Suppressor macrophage treated with lipopolysaccharide for 1 hour (primary cell): ENCODE measurements around the gene PRPF18.

ENCODE experiments used
- DNase-seq, 3 donors: peaks; one replicate each; pipeline ENCODE4 v3.0.0-alpha.2; 2020 to 2022

PRPF18 gene

DNA sequence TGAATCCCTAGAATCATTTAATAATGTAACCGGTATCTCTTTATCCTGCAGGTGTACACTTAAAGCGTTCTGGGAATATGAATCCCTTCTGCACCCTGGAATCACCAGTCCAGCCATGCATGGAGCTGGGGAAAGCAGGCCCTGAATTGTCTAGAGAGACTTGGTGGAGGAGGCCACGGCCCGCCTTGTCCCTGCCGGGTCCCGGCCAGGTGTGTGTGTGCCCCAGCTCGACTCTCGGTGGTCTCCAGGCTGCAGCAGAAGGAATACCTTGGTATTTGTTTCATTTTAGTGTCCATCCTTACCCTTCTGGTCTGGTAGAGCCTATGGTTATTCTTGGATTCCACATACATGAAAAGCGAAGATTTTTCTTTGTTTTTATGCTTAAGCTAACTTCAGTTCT lies 58.1 kb downstream of the PRPF18 start:
- no peak for DNase-seq

DNA sequence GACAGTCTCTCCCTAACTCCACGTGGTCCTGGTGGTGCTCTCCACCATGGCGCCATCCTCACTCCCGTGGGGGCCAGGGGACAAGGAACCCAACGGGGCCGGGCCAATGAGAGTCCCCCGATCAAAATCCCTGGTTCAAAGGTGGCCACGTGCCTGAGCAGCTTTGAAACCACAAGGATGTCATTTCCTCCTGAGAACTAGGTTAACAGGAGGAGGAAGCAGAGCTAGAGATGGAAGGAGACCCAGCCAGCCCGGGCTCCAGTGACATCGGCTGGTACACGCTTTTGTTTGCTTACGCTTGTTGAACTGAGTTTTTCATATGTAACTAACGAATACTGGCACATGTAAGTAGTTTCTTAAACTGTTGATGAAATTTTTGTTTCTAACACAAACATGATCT lies 61.7 kb downstream of the PRPF18 start:
- no peak for DNase-seq

DNA sequence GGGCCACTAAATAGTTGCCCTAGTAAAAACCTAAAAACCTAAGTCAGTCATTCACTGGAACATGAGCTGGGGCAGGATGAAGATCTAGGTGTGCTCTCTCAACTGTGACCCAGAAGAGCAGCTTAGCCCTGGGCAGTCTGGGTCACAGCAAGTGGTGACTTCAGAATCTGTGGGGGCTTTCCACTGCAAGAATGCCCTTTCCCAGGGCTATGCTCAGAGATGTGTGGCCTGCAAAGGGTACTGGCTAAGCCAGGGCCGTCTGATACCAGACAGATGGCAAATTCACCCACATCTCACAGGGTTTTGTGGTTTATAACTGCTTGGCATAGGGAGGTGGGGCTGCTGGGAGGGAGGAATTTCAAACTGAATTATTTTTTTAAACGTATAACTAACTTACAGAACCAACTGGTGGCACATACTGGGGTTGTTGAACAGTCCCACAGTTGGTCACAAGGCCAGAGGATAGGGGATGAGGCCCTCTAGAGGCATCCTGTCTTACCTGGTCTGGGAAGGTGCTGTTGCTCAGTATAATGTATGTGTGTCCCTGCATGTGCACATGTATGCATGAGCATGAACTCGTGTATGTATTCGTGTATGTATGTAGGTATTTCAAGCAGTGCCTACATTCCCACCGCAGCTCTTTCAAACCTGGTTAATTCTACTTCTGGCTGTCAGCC lies 63.2 kb downstream of the PRPF18 start:
- DNase-seq, result no peak

DNA sequence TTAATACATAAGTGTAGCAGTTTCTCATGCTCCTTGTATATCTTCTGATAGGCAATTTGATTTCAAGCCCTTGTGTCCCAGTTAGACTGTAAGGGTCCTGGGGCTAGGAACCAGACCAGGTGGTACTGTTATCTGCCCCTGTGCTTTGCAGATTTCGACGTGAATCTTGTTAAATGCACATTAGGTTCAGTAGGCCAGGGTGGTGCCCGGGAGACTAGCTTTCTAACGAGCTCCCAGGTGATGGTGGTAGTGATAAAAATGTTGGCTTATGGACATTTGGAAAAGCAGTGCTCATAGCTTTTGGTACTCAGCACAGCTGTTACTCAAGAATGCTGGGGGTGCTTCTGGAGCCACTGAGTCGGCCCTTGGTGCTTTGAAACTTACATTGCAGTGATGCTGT lies 64.2 kb downstream of the PRPF18 start:
- DNase-seq, result no peak

DNA sequence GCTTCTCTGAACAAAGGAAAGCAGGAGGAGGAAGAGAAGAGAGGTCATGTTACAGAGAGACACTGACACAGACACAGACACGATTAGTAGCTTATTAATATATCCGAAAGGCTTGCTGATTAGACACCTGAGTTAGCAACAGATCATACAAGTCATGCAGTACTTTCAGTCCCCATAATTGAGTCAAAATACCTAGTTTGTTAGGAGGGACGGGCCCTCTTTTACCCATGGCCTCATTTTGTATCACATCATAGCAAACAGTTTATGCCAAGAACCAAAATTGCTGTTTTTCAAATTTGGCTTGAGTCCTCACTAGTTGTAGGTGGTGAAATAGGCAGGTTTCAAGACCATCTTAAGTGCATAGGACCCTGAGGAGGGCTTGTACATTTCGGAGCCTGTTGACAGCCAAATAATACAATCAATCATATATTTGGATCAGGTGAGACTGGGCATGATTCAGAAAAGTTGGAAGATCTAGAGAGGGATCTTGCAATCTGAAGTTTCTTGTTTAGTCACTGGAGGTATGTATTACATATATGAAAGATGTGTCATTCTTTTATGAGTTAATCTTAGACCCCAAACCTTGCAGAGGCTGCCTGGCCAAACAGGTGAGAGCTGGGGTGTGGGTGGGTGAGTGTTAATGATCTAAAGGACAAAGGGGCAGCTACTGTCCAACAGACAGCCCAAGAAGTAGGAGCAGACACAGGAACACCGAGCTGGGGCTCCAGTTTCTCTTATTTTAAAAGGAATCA lies 65.4 kb downstream of the PRPF18 start:
- DNase-seq, result no peak

DNA sequence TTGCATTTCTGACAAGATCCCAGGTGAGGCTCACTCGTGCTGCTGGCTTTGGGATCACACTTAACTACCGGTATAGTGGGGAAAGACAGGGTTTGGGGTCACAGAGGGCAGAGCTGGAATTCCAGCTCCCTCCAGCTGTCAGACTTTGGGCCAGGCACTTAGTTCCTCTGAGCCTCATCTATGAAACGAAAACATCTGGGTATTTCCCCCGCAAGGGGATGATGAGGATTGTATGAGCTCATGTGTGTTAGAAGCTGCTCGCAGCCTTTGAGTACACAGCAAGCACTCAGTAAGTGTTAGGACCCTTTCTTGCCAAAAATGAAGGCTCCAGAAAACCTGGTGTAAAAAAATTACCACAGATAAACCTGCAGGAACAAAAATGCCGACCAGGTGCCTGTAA lies 66.1 kb downstream of the PRPF18 start:
- no peak for DNase-seq

DNA sequence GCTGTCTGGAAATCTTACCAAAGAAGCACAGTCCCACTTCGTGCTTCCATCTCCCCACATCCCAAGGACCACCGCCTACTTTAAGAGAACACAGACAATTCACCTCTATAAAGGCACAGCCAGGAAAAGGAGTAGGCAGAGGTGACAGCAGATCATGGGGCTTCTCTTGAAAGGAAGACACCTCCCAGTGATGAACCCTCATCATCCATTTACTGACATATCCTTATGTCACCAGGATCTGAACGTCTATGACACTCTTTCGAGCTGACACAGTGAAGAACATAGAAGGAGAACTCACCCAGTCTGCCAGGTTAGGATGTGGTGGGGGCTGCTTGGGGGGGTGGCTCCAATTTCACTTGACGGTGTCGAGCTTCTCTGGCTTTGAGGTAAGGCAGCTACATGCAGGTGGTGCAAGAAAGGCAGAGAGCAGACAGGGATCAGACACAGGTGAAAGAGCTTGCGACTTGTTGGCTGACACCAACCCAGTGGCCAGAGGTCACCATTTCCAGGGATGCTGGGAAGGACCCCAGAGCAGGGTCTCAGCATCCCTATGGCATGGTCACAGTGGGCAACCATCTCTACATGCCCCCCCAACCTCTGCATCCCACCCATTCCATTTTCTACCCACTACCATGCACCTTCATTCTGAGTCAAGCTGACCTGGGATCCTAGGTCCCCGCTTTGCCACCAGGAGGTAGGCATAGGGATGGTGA lies 67.5 kb downstream of the PRPF18 start:
- no peak for DNase-seq

DNA sequence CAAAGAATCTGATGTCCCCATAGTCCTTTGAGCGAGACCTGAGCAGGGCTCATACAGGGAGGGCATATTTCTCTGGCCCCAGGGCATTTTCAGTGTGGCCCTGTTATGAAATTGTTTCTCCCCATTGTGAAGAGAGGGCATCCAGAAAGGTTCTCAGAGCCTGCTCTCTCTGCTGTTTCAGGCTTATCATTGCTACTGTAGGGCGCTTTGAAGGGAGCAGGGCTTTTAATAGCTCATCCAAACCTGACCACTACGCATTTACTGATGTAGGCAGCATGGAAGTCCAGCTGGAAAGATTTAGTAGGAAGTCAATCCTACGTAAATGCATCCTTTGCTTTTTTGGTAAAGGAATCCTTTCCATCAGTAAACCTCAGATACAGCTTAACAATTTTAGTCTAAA lies 68.1 kb downstream of the PRPF18 start:
- no peak for DNase-seq

DNA sequence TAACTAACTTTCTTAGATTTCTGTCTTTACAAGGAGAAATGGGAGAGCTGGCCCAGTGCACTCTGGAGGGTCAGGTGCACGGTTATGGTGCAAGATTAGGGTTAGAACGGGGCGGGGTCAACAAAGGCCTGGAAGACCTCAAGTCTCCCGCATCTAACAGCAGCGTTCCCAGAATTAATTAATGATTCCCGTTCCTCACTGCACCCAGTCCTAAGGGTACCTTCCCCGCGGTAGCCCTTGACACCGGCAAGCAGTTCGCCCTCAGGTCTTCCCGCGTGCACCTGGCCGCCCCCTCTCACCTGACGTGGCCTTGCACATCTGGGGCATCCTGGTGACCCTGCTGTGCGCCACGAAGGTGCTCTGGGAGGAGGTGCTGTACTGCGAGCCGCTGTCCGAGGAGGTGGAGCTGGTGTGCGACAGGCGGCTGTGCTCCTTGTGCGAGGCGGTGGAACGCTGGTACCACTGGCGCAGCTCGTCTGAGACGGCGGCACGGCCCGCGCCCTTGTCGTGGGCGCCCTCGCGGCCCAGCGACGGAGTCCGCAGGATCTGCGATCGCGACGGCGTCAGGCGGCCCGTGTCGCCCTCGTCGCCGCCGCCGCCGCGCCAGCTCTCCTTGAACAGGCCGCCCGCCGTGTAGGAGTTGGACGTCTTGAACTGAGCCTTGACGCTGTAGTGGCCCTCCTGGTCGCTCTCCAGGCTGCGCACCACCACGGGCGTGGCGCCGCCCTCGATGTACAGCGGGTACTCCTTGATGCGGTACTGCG lies 69.8 kb downstream of the PRPF18 start:
- DNase-seq, result no peak

DNA sequence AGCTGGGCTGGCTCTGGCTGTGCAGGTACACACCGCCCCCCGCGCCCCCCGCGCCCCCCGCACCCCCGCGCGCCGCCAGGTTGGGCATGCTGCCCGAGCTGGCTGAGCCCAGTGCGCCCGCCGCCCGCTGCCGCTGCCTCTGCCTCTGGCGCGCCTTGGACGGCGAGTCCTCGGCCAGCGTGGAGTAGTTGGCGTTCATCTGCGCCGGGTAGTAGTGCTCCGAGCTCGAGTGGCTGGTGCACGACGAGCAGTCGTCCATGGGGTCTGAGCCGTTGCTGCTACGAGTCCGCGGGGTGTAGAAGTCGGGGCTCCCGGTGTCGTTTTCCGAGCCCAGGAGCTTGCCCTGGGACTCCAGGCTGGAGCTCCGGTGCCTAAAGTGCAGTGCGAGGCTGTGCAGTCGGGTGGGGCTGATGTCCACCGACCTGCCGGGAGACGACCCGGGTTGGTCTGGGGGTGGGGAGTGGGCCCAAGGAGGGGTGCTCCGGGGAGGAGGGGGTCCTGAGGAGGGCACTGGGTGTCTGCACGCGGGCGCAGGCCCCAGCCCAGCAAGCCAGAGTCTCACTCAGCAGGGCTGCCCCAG lies 70.4 kb downstream of the PRPF18 start:
- DNase-seq, result no peak

DNA sequence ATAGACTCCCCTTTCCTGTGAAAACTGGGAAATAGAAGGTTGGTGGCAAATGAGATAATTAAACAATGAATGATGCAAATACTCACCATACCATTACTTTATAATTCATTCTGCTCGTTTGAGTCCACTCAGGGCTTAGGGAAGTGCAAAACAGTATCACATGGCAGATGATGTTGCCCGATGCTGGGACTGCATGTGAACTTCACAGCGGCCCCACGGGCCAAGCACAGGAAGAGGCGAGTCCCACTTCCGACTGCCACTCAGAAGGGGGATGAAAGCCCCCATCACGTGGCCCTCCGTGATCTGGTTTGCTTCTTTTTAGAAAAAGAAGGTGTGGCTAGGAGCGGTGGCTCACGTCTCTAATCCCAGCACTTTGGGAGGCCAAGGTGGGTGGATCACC lies 71.5 kb downstream of the PRPF18 start:
- DNase-seq, result peak; percentile 5 to 22 (median 19)

DNA sequence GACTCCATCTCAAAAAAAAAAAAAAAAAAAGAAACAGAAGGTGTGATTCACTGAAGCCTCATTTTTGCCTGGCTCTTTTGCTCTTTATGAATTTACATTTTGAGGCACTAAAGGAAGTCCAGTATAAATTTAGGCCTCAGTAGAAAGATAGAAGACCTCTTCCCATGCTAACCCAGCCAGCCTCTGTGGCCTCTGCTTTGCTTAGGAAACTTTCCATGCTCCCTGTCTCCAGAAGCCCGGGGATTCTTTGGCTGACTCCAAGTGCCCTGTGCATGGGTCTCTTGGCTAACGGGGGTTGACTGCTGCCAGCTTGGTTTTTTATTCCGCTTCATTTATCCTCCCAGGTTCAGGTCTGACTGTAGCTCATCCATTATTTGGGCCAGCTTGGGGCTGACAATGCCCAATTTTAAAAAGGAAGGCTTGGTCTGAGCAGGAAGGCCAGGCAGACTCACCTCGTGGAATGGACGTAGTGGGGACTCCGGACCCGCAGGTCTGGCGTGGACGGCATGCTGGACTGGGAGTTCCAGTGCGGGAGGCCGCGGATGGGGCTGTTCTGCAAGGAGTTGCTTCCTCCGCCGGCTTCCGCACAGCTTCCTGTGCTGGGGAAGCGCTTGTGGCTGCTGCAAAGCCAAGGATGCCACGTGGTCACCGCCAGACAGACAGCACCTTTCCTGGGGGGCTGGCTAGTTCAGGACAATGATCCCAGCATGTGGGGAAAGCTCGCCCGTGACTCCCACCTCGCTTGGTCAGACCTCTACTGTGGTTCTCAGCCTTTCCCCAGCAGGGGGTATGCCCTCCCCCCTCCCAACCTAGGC lies 72.3 kb downstream of the PRPF18 start:
- DNase-seq, result peak; percentile 21 to 43 (median 22)

DNA sequence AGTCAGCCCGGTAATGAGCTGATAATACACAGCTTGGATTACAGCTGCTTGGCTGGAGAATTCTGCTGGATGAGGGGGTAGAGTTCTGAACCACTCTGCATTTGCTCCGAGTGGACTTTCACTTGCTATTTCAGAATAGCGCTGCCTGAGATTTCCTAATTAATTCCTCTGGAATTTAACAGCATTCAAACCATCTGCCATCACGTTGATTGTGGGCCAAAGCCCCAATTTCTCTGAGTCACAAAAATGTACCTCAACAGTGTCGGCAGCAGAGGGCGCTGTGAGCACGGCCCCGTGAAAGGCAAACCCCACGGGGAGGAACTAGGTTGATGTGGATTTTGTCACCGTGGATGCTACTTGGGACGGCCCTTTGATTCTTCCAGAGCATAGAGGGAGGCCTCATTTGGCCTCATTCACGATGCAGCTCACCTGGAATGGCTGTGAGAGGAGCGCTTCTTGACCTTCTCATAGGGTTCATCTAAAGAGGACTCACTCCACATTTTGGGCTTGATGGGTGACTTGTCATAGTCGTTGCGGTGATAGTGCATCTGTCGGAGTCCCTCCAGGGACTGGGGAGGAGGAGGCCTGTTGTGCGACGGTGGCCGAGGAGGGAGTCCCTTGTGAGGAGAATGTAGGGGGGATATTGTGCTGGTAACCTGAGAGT lies 73.3 kb downstream of the PRPF18 start:
- peak; percentile 76 to 84 (median 82) for DNase-seq

DNA sequence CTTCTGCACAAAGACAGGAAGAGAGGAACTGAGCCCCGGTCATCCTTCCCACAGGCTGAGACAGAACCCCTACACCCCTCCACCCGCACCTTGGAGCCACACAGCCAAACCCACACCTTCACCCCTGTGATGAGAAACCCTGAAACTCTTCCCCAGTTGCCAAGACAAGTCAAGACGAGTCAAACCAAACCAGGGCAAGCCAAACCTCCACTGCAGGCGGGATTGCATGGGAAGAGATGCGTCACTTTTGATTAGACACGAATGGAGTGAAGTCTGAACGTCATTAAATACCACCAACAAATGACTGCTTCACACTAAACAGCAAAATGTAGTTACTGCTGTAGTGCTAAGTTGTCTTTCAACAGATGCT lies 73.8 kb downstream of the PRPF18 start:
- DNase-seq, result no peak

DNA sequence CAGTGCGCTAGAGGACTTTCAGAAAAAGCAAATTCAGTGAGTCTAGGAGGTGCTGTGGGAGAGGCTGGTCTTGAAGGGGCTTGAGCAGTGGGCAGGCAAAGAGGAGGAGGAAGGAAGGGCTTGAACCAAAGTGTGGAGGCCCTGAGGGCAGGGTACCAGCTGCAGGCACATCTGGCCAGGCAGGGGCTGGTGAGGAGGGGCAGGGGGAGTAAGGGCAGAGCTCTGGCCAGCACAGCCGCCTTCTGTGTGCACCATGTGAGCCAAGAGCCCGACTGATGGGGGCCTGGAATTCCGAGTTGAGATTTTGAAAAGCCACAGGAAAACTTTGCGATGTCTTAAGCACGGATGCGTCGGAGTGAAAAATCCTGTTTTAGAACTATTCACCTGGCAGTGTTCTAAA lies 74.5 kb downstream of the PRPF18 start:
- no peak for DNase-seq

DNA sequence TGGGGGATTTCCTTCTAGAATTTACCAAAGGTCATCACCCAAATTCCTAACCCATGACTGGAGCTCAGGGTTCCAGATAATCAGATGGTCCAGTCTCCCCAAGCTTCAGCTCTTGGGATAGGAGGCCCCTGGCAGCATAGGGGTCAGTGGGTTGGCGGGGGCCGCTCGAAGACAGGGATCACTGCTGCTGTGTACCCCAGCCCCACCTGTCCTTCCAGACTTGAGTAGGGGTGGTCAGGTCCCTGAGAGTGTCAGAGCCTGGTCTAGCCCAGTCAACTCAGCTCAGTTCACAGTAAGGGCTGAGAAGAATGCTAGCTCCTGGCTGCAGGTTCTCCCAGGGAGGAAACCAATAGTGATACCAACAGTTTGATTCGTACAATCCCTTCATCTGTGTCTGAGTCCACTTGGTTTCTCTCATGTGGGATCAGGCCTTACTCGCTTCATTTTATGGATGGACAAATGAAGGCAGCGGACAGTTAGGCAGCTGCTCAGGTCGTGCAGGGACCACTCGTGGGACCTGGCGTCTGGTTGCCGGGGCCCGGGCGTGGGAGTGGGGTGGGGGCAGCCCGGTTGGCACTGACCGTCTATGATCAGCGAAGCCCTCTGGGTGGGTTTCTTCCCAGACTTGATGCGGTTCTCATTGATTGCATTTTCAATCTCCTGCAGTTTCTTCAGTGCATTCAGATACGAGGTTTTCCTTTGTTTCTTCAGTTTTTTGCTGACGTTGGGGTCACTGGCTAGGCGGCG lies 78.9 kb downstream of the PRPF18 start:
- DNase-seq, result no peak

DNA sequence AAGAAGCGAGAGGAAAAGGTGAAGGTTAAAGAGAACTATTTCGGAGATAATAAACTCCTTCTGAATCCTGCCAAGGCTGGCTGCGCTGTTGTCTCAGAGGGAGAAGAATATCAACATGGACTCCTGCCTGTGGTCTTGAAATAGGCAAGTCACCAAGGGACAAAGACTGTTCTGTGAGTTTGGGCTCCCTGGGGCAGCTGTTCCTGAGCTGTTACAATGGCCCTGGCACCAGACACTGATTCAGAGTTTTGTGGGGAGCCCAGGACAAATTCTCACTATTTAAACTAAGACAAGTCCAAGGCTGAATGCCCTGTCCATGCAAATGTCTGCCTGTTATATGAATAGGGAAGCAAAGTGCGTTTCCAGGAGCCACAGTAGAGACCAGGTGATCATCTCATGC lies 81.4 kb downstream of the PRPF18 start:
- no peak for DNase-seq

DNA sequence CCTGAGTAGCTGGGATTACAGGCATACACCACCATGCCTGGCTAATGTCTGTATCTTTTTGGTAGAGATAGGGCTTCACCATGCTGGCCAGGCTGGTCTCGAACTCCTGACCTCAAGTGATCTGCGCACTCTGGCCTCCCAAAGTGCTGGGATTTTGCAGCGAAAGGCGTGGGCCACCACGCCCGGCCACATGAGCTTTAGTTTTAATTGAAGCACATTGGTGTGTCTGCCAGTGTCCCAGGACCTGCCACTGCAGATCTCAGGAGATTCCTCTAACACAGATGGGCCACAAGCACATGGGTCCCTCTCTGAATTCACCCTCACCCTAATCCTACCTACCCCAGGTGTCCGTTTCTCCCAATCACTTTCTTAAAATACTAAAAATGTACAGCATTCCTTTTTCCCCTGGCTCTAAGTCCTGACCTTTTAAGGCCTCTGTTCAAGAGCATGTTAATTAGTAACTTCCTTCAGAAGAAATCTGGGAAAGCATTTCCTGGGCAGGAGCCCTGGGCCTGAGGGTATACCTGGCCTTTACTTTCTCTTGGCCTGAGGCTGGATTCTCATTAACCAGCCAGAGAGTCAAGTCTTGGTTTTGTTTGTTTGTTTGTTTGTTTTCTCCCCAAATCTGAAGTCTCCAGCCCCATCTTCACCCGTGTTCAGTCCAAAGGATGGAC lies 82.6 kb downstream of the PRPF18 start:
- no peak for DNase-seq

DNA sequence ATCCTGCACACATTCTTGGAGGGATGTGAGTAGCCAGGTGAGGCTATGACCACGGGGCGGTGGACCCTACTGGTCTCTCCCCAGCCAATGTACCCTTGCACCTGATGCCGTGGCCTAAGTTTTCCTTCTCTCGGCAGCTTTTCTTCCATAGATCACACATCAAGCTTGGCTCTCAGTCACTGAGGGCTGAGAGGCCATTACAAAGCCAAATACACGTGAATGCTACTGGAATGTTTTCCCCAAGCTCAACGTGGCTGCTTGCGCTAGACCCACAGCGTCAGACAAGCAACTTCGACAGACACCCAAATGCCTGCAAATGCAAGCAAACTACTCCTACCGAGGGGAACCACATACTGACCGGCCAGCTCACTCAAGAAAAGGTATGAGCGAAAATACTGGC lies 83.1 kb downstream of the PRPF18 start:
- no peak for DNase-seq

DNA sequence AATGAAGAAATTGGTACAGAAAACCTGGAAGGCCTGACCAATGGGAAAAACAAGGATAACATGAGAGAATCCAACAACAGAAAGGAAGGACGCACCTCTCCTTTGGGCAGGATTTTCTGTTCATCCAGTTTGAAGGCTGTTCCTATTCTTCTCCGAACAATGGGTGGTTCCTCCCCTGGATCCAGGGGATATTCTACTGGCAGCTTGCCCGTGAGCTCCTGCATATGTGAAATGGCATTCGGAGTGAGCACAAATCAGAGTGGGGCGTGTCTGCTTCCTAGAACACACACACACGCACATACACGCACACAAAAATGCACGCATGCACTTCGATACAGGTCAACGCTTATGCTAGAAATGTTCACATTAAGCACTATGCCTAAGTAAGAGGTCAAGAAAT lies 83.5 kb downstream of the PRPF18 start:
- no peak for DNase-seq
